Astrocyte of the cerebellum (primary cell): ENCODE data around the gene TCF4.

Experiments used
- DNase-seq: peaks from one replicate; pipeline ENCODE4 v3.0.0-alpha.2; 2011; ENCODE audit warnings: low read depth
- H3K4me3 ChIP-seq: 2 replicates; pipeline ENCODE4 v1.5.1; 2011; ENCODE audit warnings: mild to moderate bottlenecking, low read depth, low read length, moderate library complexity
- in situ Hi-C: cut with HindIII; loops from 2 replicates; pipeline ENCODE4 v1.10.0; 2017; ENCODE audit warnings: low sequenced_read_pairs
- TF ChIP-seq, protein P1 (sequence below): IDR thresholded peaks from 2 replicates; pipeline ENCODE4 v1.5.1; 2012; ENCODE audit warnings: low read length, low read depth, moderate library complexity, mild to moderate bottlenecking; ENCODE audit errors: missing control alignments

Gene TCF4

GRCh38 chr18:55280503-55280902 lies 307.5 kb downstream of the TCF4 start:
- no peak for DNase-seq
- TF ChIP-seq, protein P1, sequence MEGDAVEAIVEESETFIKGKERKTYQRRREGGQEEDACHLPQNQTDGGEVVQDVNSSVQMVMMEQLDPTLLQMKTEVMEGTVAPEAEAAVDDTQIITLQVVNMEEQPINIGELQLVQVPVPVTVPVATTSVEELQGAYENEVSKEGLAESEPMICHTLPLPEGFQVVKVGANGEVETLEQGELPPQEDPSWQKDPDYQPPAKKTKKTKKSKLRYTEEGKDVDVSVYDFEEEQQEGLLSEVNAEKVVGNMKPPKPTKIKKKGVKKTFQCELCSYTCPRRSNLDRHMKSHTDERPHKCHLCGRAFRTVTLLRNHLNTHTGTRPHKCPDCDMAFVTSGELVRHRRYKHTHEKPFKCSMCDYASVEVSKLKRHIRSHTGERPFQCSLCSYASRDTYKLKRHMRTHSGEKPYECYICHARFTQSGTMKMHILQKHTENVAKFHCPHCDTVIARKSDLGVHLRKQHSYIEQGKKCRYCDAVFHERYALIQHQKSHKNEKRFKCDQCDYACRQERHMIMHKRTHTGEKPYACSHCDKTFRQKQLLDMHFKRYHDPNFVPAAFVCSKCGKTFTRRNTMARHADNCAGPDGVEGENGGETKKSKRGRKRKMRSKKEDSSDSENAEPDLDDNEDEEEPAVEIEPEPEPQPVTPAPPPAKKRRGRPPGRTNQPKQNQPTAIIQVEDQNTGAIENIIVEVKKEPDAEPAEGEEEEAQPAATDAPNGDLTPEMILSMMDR: no peak
- no peak overlapping the region for H3K4me3 ChIP-seq
- in situ Hi-C loops: no loop called here

- in situ Hi-C loops: no loop called here
- peak; percentile 50 for DNase-seq
- TF ChIP-seq, protein P1: peak; percentile 12
- H3K4me3 ChIP-seq: no peak overlapping the region
These were observed 312.7 kb downstream of the TCF4 start for GRCh38 chr18:55275039-55275901.

GRCh38 chr18:55272510-55273243 lies 315.3 kb downstream of the TCF4 start:
- no peak overlapping the region for H3K4me3 ChIP-seq
- no peak for DNase-seq
- TF ChIP-seq, protein P1: no peak
- in situ Hi-C loops: no loop called here

DNA sequence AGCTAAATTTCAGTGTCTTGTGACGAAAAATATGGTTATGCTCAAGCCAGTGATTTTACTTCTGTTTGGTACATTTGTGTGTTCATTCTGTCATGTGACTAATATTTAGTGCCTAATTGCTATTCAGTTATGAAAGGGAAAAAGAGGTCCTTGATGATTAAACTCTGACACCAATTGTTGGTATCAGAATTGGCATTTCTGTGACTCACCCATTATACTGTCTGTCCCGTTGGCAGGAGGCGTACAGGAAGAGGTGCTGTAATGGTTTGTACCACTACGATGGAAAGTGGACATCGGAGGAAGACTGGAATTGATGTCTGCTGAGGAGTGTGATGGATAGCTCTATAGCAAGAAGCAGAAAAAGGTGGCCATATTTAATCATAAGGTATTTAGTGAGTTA lies 318.4 kb downstream of the TCF4 start:
- TF ChIP-seq, protein P1: no peak
- no peak overlapping the region for H3K4me3 ChIP-seq
- DNase-seq: no peak
- in situ Hi-C loops: no loop called here

DNA sequence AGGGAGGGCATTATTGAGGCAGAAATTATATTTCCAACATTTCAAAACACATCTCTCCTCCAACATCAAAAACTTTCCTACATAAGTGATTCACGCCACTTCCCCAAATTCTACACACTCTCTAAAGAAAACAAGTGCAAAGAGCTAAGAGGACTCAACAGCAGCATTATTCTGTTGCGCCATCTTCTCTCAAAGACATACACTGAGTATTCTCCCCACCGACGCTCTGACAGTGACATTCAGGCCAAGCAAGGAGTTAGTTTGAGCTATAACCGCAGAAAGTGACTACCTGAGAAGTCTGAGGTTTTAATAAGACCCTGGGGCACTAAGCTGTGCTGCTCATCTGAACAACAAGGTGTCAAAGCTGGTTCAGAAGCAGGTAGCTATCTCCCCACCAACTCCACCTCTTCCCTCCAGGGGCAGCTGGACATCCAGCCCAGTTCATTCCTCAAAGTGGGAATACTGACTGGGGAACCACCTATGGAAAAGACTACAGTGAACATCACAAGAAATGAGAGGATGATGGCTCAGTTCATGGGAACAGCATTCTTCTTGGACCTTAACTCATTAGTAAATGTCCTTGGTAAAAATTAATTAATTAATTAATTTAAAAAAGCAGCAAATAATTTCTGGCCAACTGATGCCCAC lies 319.2 kb downstream of the TCF4 start:
- no peak for DNase-seq
- TF ChIP-seq, protein P1: no peak
- in situ Hi-C loops: no loop called here
- H3K4me3 ChIP-seq: no peak overlapping the region

DNA sequence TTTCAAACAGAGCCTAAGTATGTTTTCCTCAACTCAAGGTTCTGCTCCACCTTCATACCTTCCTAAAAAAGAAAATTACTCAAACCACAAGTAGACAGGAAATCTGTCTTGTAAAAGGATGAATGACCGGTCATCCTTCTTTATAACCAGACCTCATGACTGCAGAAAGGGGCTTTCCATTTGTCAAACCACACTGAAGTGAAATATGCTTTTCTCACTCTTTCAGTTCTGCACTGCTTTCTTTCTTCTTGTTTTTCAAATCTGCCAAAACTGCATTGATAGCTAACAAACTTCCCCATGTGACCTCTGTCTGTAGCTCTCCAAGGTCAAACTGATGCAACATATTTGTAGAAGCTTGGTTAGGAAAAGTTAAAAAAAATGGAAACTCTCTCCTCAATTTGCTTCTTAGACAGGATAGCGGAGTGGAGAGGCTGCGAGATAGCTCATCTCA lies 319.8 kb downstream of the TCF4 start:
- no peak for DNase-seq
- in situ Hi-C loops: no loop called here
- TF ChIP-seq, protein P1: no peak
- H3K4me3 ChIP-seq: no peak overlapping the region
